GM19023 (cell line): ENCODE data around the gene SYT3.

Experiments used
- ATAC-seq: cut with Tn5 transposase; IDR thresholded peaks from one replicate; pipeline ENCODE4 v1.9.1; 2021; ENCODE audit warnings: mild to moderate bottlenecking, moderate library complexity; ENCODE audit not compliant: unreplicated experiment

SYT3 gene

GRCh38 chr19:50662651-50663481, 23.2 kb upstream of the SYT3 start:
- no peak for ATAC-seq

GRCh38 chr19:50661766-50662650, 22.3 kb upstream of the SYT3 start:
- ATAC-seq: no peak

- ATAC-seq: no peak
Measured at GRCh38 chr19:50661023-50661422, 21.3 kb upstream of the SYT3 start.

- ATAC-seq: no peak
Measured at GRCh38 chr19:50660088-50660366, 20.3 kb upstream of the SYT3 start.

- no peak for ATAC-seq
Measured at GRCh38 chr19:50659318-50660087, 19.8 kb upstream of the SYT3 start.

- ATAC-seq: no peak
Measured at GRCh38 chr19:50658441-50659317, 19.0 kb upstream of the SYT3 start.

GRCh38 chr19:50657712-50658440, 18.2 kb upstream of the SYT3 start:
- peak; percentile 76 for ATAC-seq

- no peak for ATAC-seq
Measured at GRCh38 chr19:50657222-50657669, 17.6 kb upstream of the SYT3 start.

- no peak for ATAC-seq
Measured at GRCh38 chr19:50654882-50655281, 15.2 kb upstream of the SYT3 start.

GRCh38 chr19:50652722-50653121, 13.0 kb upstream of the SYT3 start:
- ATAC-seq: no peak

GRCh38 chr19:50651174-50651573, 11.5 kb upstream of the SYT3 start:
- ATAC-seq: no peak

- ATAC-seq: no peak
Measured at GRCh38 chr19:50649433-50650391, 10.0 kb upstream of the SYT3 start, which contains the start of gene C19orf81. Gene C19orf81, plus strand, starts transcription at chr19:50649445. Its CDS starts 0 bp downstream, at chr19:50649445.

- ATAC-seq: no peak
Measured at GRCh38 chr19:50648659-50649058, 9.0 kb upstream of the SYT3 start.

GRCh38 chr19:50647879-50648615, 8.4 kb upstream of the SYT3 start:
- no peak for ATAC-seq

- no peak for ATAC-seq
Measured at GRCh38 chr19:50646074-50646807, 6.6 kb upstream of the SYT3 start.

GRCh38 chr19:50645107-50645506, 5.4 kb upstream of the SYT3 start:
- ATAC-seq: no peak

- ATAC-seq: no peak
Measured at GRCh38 chr19:50644315-50644915, 4.7 kb upstream of the SYT3 start.
